Thoracic aorta (tissue), 2 donors: ENCODE measurements around the gene MCF2L2. TPM values are rescaled to one million over a fixed set of nuclear protein-coding genes. Genes with fewer than 3 reads are reported as not detected.

Source experiments
- ATAC-seq: fragments of 150-250 bp; one replicate; pipeline ENCODE4 v1.8.0; 2017; ENCODE audit warnings: low read depth; ENCODE audit not compliant: insufficient number of reproducible peaks, low FRiP score
- DNase-seq: peaks from one replicate; pipeline ENCODE4 v3.0.0-alpha.2; 2020; ENCODE audit warnings: low spot score
- H3K27ac ChIP-seq, 2 donors: fragments of 200-600 bp; sonication (generic); 1 replicate in 1 of 2; 2 replicates in 1 of 2; pipeline ENCODE4 v1.5.1; 2016; ENCODE audit warnings: mild to moderate bottlenecking in 2 of 2, moderate library complexity in 2 of 2
- H3K27me3 ChIP-seq: fragments of 200-600 bp; sonication (generic); replicated peaks from 2 replicates; pipeline ENCODE4 v1.6.0; 2016; ENCODE audit warnings: mild to moderate bottlenecking; ENCODE audit not compliant: insufficient read depth
- H3K36me3 ChIP-seq: fragments of 200-600 bp; sonication (generic); one replicate; pipeline ENCODE4 v1.5.1; 2016
- H3K4me1 ChIP-seq, 2 donors: fragments of 200-600 bp; sonication (generic); 1 replicate in 1 of 2; 2 replicates in 1 of 2; pipeline versions ENCODE4 v1.5.1 to v1.6.0; 2016; ENCODE audit warnings: low read depth in 2 of 2, mild to moderate bottlenecking in 1 of 2; ENCODE audit not compliant: control insufficient read depth in 1 of 2
- H3K4me3 ChIP-seq: fragments of 200-600 bp; sonication (generic); 2 replicates; pipeline ENCODE4 v1.5.1; 2016; ENCODE audit warnings: mild to moderate bottlenecking
- H3K9me3 ChIP-seq: fragments of 200-600 bp; sonication (generic); 2 replicates; pipeline ENCODE4 v1.5.1; 2016
- total RNA-seq, 2 donors: library from RNA; depleted of rRNA; stranded (reverse); fragments of >200 nt; gene quantifications; one replicate each; pipeline versions ENCODE4 v1.1.0 to v1.2.3, GENCODE V29; 2016
- TF ChIP-seq, protein P1 (sequence below): fragments of 200-600 bp; sonication (generic); IDR thresholded peaks from one replicate; pipeline ENCODE4 v1.5.1; 2019; ENCODE audit warnings: antibody characterized with exemption

Gene MCF2L2
- total RNA-seq, 2 donors from 2014 or later: 0.85 to 1.5 TPM

DNA sequence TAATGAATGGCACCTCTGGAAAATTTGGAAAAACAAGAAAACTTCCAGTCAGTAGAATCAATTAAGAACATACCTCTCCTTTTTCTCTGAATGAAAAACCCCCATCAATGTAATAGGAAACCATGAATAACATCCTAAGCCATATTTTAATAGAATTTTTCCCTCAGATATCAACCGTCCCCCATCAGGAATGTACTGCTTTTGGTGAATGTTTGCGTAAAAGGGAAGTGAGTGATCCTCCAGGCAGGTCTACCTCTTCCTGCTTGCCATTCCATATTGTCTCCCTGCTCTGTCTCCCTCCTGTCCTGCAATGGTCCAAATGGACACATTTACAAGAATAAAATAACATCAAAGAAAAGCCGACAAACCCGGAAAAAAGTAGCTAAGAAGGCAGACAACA lies 296.7 kb downstream of the MCF2L2 start:
- DNase-seq (no peak), ATAC-seq (no peak)
- TF ChIP-seq, protein P1, sequence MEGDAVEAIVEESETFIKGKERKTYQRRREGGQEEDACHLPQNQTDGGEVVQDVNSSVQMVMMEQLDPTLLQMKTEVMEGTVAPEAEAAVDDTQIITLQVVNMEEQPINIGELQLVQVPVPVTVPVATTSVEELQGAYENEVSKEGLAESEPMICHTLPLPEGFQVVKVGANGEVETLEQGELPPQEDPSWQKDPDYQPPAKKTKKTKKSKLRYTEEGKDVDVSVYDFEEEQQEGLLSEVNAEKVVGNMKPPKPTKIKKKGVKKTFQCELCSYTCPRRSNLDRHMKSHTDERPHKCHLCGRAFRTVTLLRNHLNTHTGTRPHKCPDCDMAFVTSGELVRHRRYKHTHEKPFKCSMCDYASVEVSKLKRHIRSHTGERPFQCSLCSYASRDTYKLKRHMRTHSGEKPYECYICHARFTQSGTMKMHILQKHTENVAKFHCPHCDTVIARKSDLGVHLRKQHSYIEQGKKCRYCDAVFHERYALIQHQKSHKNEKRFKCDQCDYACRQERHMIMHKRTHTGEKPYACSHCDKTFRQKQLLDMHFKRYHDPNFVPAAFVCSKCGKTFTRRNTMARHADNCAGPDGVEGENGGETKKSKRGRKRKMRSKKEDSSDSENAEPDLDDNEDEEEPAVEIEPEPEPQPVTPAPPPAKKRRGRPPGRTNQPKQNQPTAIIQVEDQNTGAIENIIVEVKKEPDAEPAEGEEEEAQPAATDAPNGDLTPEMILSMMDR: no peak
- Histone ChIP-seq H3K4me1 (peaks cover 0 to 11% of the 10 kb centered on the region in 2 donors), H3K27ac (no peak overlapping the region), H3K4me3 (no peak overlapping the region), H3K9me3 (peaks cover 2% of the 10 kb centered on the region), H3K36me3 (no peaks in the 10 kb centered on the region), H3K27me3 (no peaks in the 10 kb centered on the region)

DNA sequence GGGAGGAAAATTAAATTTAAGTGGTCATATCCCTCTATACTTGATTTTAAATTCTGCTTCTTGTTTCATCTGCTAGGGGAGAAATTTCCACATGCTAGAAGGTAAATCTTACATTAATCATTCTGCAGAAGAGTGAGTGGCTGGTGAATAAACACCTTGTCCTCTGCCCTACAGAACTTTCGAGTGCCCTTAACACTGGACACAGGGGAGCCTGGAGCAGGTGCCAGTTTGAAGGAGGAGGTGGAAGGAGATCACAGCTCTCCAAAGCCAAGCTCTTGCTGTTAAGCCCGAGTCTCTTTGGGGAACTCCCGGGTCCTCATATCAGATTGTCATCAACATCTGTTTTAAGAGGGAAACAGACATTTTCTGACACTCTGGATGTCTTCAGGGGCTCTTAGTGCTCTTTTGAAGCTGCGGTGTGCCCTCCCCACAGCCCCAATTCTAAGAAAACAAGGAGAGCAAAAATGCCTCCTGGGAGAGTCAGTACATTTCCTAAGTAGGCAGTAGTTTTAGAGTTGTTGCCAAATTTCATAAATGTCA lies 297.2 kb downstream of the MCF2L2 start:
- no peak for ATAC-seq
- H3K27ac ChIP-seq: no peak overlapping the region
- H3K9me3 ChIP-seq: peaks cover 2% of the 10 kb centered on the region
- TF ChIP-seq, protein P1: no peak
- H3K4me1 ChIP-seq: peaks cover 0 to 11% of the 10 kb centered on the region in 2 donors
- no peaks in the 10 kb centered on the region for H3K36me3 ChIP-seq
- no peak for DNase-seq
- no peak overlapping the region for H3K4me3 ChIP-seq
- H3K27me3 ChIP-seq: no peaks in the 10 kb centered on the region

DNA sequence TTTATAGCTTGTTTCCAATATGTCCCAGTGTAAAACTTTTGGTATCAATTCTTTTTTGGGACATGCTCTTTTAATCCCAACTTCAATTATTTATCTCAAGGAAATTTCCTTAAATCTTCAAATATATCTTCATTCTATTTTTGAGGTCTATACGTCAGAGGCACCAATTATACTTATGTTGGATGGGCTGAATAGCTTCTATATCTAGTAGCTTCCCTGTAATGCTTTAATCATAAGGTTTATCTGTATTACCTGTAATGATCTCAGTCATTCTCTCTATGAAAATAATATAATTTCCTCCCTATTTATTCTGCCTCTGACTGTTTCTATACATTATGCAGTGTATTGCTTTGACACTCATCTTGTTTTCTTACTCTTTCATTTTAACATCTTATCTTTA lies 299.2 kb downstream of the MCF2L2 start:
- DNase-seq: no peak

DNA sequence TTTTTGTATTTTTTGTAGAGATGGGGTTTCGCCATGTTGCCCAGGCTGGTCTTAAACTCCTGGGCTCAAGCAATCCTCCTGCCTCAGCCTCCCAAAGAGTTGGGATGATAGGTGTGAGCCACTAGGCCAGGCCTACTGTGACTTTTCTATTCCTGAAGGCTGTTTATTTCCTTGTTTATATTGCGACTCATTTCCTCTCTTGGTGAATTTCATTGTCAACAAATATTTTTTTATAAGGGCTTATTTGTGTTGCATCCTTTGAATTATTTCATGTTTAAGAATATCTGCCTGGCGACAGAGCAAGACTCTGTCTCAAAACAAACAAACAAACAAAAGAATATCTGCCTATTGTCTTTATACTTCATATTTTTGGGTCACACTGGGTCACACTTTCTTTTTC lies 299.7 kb downstream of the MCF2L2 start:
- peaks cover 2% of the 10 kb centered on the region for H3K9me3 ChIP-seq
- no peaks in the 10 kb centered on the region for H3K36me3 ChIP-seq
- H3K27ac ChIP-seq: no peak overlapping the region
- H3K27me3 ChIP-seq: no peaks in the 10 kb centered on the region
- ATAC-seq: no peak
- no peaks in the 10 kb centered on the region for H3K4me1 ChIP-seq
- H3K4me3 ChIP-seq: no peak overlapping the region
- TF ChIP-seq, protein P1: no peak
- DNase-seq: no peak

More for the DNA sequence above, 299.2 kb downstream of the MCF2L2 start:
- H3K27ac ChIP-seq: no peak overlapping the region
- H3K9me3 ChIP-seq: peaks cover 2% of the 10 kb centered on the region
- TF ChIP-seq, protein P1: no peak
- H3K27me3 ChIP-seq: no peaks in the 10 kb centered on the region
- no peaks in the 10 kb centered on the region for H3K4me1 ChIP-seq
- H3K36me3 ChIP-seq: no peaks in the 10 kb centered on the region
- ATAC-seq: no peak
- H3K4me3 ChIP-seq: no peak overlapping the region

Other genes starting within 250 kb of the MCF2L2 start
- gene B3GNT5, start 175.4 kb downstream of the MCF2L2 start, total RNA-seq: 1 to 10 TPM; 3.1 to 7.5 TPM
- 10 to 100 TPM in 1 of 2 donors, 1 to 10 TPM in 1; 6.6 to 10.2 TPM for gene KLHL6, start 127.1 kb upstream of the MCF2L2 start, total RNA-seq
- gene KLHL24, start 207.0 kb upstream of the MCF2L2 start, total RNA-seq: 10 to 100 TPM; 42.6 to 91.7 TPM